GM23338 (cell line): Measurements from ENCODE around the gene USP24. TPM values are rescaled to one million over a fixed set of nuclear protein-coding genes. Genes with fewer than 3 reads are reported as not detected.

Source experiments
- ATAC-seq: fragments of 200-7000 bp; cut with Tn5 transposase; 3 replicates; pipeline ENCODE4 v1.9.1; 2020
- DNase-seq: peaks from one replicate; pipeline ENCODE4 v3.0.0-alpha.2; 2015; ENCODE audit warnings: low spot score
- H2AFZ ChIP-seq: fragments of 200-600 bp; sonication (generic); 2 replicates; pipeline ENCODE4 v1.8.0; 2016; ENCODE audit warnings: antibody characterized with exemption, mild to moderate bottlenecking, moderate library complexity
- H3F3A ChIP-seq: fragments of 200-600 bp; sonication (generic); replicated peaks from 2 replicates; pipeline ENCODE4 v1.8.0; 2017; ENCODE audit warnings: antibody characterized with exemption, mixed run types, low read depth
- H3K27ac ChIP-seq: fragments of 200-600 bp; sonication (generic); 2 replicates; pipeline ENCODE4 v1.6.1; 2016; ENCODE audit warnings: low read depth
- H3K27me3 ChIP-seq: fragments of 200-600 bp; sonication (generic); 2 replicates; pipeline ENCODE4 v1.8.0; 2016; ENCODE audit warnings: mild to moderate bottlenecking, mixed run types, moderate library complexity; ENCODE audit not compliant: insufficient read depth
- H3K36me3 ChIP-seq: fragments of 200-600 bp; sonication (generic); 2 replicates; pipeline ENCODE4 v1.8.0; 2016; ENCODE audit warnings: mild to moderate bottlenecking; ENCODE audit not compliant: insufficient read depth
- H3K4me1 ChIP-seq: fragments of 200-600 bp; sonication (generic); 2 replicates; pipeline ENCODE4 v1.8.0; 2016; ENCODE audit warnings: mild to moderate bottlenecking, moderate library complexity; ENCODE audit not compliant: insufficient read depth
- H3K4me2 ChIP-seq: fragments of 200-600 bp; sonication (generic); 2 replicates; pipeline ENCODE4 v1.7.1; 2017; ENCODE audit warnings: mixed run types
- H3K4me3 ChIP-seq: fragments of 200-600 bp; sonication (generic); 2 replicates; pipeline ENCODE4 v1.6.1; 2016; ENCODE audit warnings: mixed run types
- H3K79me2 ChIP-seq: fragments of 200-600 bp; sonication (generic); replicated peaks from 2 replicates; pipeline ENCODE4 v1.8.0; 2017; ENCODE audit warnings: mild to moderate bottlenecking; ENCODE audit not compliant: insufficient read depth
- H3K9me2 ChIP-seq: fragments of 200-600 bp; sonication (generic); 2 replicates; pipeline ENCODE4 v1.8.0; 2017; ENCODE audit not compliant: insufficient read depth
- H4K20me1 ChIP-seq: fragments of 200-600 bp; sonication (generic); replicated peaks from 2 replicates; pipeline ENCODE4 v1.8.0; 2017; ENCODE audit warnings: mild to moderate bottlenecking; ENCODE audit not compliant: insufficient read depth
- H3K27ac Mint-ChIP-seq: 2 replicates; pipeline ENCODE4 v1.8.0; 2020; ENCODE audit warnings: inconsistent platforms, mild to moderate bottlenecking, moderate library complexity, mixed read lengths
- H3K27me3 Mint-ChIP-seq: 3 replicates; pipeline ENCODE4 v1.8.0; 2022; ENCODE audit warnings: low read depth, mild to moderate bottlenecking, moderate library complexity, mixed read lengths, inconsistent platforms; ENCODE audit not compliant: insufficient read depth, poor library complexity
- H3K36me3 Mint-ChIP-seq: 3 replicates; pipeline ENCODE4 v1.8.0; 2021; ENCODE audit warnings: low read depth, mild to moderate bottlenecking, inconsistent platforms, moderate library complexity, mixed read lengths
- H3K4me1 Mint-ChIP-seq: 3 replicates; pipeline ENCODE4 v1.8.0; 2020; ENCODE audit warnings: mild to moderate bottlenecking, inconsistent platforms, mixed read lengths
- H3K4me3 Mint-ChIP-seq: 3 replicates; pipeline ENCODE4 v1.8.0; 2021; ENCODE audit warnings: moderate library complexity, mild to moderate bottlenecking, inconsistent platforms, mixed read lengths
- H3K9me3 Mint-ChIP-seq: 3 replicates; pipeline ENCODE4 v1.8.0; 2020; ENCODE audit warnings: moderate library complexity, mild to moderate bottlenecking, inconsistent platforms, mixed read lengths
- CREB1 ChIP-seq: fragments of 250-450 bp; sonication (Bioruptor Pico); IDR thresholded peaks from 2 replicates; pipeline ENCODE4 v1.5.0; 2020; ENCODE audit warnings: low read depth, mild to moderate bottlenecking, moderate library complexity
- EZH2 ChIP-seq: fragments of 200-600 bp; sonication (generic); IDR thresholded peaks from one replicate; pipeline ENCODE4 v1.8.0; 2017; ENCODE audit warnings: antibody characterized with exemption, mild to moderate bottlenecking, low read depth; ENCODE audit not compliant: unreplicated experiment
- EZH2phosphoT487 ChIP-seq: fragments of 200-600 bp; sonication (generic); IDR thresholded peaks from one replicate; pipeline ENCODE4 v1.8.1; 2018; ENCODE audit warnings: antibody characterized with exemption; ENCODE audit not compliant: unreplicated experiment
- JUNB ChIP-seq: IDR thresholded peaks from one replicate; pipeline ENCODE4 v1.6.1; 2016; ENCODE audit warnings: antibody characterized with exemption; ENCODE audit not compliant: unreplicated experiment
- NANOG ChIP-seq: IDR thresholded peaks from 2 replicates; pipeline ENCODE4 v1.6.1; 2016; ENCODE audit warnings: antibody characterized with exemption, borderline replicate concordance
- POLR2AphosphoS5 ChIP-seq: IDR thresholded peaks from 2 replicates; pipeline ENCODE4 v1.6.1; 2016; ENCODE audit warnings: antibody characterized with exemption, low read depth
- STAT1 ChIP-seq: IDR thresholded peaks from one replicate; pipeline ENCODE4 v1.6.1; 2016; ENCODE audit warnings: antibody characterized with exemption; ENCODE audit not compliant: unreplicated experiment
- ZNF114 ChIP-seq: fragments of 250-450 bp; sonication (Bioruptor Pico); IDR thresholded peaks from 2 replicates; pipeline ENCODE4 v1.5.0; 2020; ENCODE audit warnings: mild to moderate bottlenecking, moderate library complexity
- ZNF331 ChIP-seq: fragments of 250-450 bp; sonication (Bioruptor Pico); IDR thresholded peaks from 2 replicates; pipeline ENCODE4 v1.5.0; 2020; ENCODE audit warnings: low read depth, mild to moderate bottlenecking, moderate library complexity
- polyA plus RNA-seq: library from polyadenylated mRNA; unstranded; fragments of >200 nt; fragmentation: Nextera tagmentation; extraction: Ambion mirVana; gene quantifications from 2 replicates; pipeline ENCODE4 v1.2.1, GENCODE V29; 2016
- total RNA-seq: library from RNA; depleted of rRNA; stranded (reverse); fragments of >200 nt; shearing (Covaris generic); gene quantifications from 2 replicates; pipeline ENCODE4 v1.2.3, GENCODE V29; 2014
- TF ChIP-seq, protein P1 (sequence below): IDR thresholded peaks from one replicate; pipeline ENCODE4 v1.6.1; 2018; ENCODE audit warnings: antibody characterized with exemption; ENCODE audit not compliant: unreplicated experiment
- TF ChIP-seq, protein P2 (sequence below): IDR thresholded peaks from 2 replicates; pipeline ENCODE4 v1.6.1; 2016; ENCODE audit warnings: antibody characterized with exemption
- TF ChIP-seq, protein P3 (sequence below), 2 experiments: fragments of 200-600 bp in 1 of 2; sonication (generic) in 1 of 2; conservative IDR thresholded peaks; 2 replicates each; pipeline versions ENCODE4 v1.5.1 to v1.6.1; 2016 to 2017; ENCODE audit warnings: antibody characterized with exemption in 2 of 2, low read depth in 2 of 2, mild to moderate bottlenecking in 2 of 2, moderate library complexity in 1 of 2
- TF ChIP-seq, protein P4 (sequence below): fragments of 250-450 bp; sonication (Bioruptor Pico); IDR thresholded peaks from 2 replicates; pipeline ENCODE4 v1.5.0; 2020; ENCODE audit warnings: mild to moderate bottlenecking, moderate library complexity

The USP24 gene
- total and polyA plus RNA-seq, 2 experiments from 2014 or later = 12.1 to 32.6 TPM

DNA sequence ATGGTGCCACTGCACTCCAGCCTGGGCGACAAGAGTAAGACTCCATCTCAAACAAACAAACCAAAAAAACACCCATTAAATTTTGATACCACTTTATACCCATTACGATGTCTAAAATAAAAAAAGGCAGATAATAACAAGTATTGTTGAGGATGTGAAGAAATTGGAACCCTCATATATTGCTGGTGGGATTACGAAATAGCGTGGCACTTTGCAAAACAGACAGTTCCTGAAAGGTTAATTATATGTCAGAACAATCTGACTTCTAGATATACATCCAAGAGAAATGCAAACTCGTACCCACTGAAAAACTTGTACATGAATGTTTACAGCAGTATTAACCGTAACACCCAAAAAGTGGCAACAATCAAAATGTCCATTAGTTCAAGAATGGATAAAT lies 70.3 kb downstream of the USP24 start:
- Histone ChIP-seq H3K4me2 (no peak overlapping the region), H3K27ac (no peak overlapping the region), H3K4me1 (no peaks in the 10 kb centered on the region), H4K20me1 (no peaks in the 10 kb centered on the region; the same call in 1 of the 2 replicates), H3K79me2 (no peaks in the 10 kb centered on the region), H3F3A (no peaks in the 10 kb centered on the region), H3K36me3 (peaks cover 21% of the 10 kb centered on the region), H3K4me3 (no peak overlapping the region), H2AFZ (no peak overlapping the region), H3K9me2 (no peaks in the 10 kb centered on the region), H3K27me3 (no peaks in the 10 kb centered on the region)
- ATAC-seq (no peak), DNase-seq (no peak)
- H3K36me3 Mint-ChIP-seq = peaks cover 40% of the 10 kb centered on the region
- no peaks in the 10 kb centered on the region for H3K9me3 Mint-ChIP-seq
- no peaks in the 10 kb centered on the region for H3K4me1 Mint-ChIP-seq
- no peaks in the 10 kb centered on the region for H3K27me3 Mint-ChIP-seq
- no peak overlapping the region for H3K27ac Mint-ChIP-seq
- no peak for TF ChIP-seq POLR2AphosphoS5
- TF ChIP-seq, protein P1, sequence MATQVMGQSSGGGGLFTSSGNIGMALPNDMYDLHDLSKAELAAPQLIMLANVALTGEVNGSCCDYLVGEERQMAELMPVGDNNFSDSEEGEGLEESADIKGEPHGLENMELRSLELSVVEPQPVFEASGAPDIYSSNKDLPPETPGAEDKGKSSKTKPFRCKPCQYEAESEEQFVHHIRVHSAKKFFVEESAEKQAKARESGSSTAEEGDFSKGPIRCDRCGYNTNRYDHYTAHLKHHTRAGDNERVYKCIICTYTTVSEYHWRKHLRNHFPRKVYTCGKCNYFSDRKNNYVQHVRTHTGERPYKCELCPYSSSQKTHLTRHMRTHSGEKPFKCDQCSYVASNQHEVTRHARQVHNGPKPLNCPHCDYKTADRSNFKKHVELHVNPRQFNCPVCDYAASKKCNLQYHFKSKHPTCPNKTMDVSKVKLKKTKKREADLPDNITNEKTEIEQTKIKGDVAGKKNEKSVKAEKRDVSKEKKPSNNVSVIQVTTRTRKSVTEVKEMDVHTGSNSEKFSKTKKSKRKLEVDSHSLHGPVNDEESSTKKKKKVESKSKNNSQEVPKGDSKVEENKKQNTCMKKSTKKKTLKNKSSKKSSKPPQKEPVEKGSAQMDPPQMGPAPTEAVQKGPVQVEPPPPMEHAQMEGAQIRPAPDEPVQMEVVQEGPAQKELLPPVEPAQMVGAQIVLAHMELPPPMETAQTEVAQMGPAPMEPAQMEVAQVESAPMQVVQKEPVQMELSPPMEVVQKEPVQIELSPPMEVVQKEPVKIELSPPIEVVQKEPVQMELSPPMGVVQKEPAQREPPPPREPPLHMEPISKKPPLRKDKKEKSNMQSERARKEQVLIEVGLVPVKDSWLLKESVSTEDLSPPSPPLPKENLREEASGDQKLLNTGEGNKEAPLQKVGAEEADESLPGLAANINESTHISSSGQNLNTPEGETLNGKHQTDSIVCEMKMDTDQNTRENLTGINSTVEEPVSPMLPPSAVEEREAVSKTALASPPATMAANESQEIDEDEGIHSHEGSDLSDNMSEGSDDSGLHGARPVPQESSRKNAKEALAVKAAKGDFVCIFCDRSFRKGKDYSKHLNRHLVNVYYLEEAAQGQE = no peak
- TF ChIP-seq NANOG = no peak
- TF ChIP-seq ZNF114 (CRISPR knock-in tag) = no peak
- TF ChIP-seq JUNB = no peak
- TF ChIP-seq, protein P2, sequence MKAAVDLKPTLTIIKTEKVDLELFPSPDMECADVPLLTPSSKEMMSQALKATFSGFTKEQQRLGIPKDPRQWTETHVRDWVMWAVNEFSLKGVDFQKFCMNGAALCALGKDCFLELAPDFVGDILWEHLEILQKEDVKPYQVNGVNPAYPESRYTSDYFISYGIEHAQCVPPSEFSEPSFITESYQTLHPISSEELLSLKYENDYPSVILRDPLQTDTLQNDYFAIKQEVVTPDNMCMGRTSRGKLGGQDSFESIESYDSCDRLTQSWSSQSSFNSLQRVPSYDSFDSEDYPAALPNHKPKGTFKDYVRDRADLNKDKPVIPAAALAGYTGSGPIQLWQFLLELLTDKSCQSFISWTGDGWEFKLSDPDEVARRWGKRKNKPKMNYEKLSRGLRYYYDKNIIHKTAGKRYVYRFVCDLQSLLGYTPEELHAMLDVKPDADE = no peak
- TF ChIP-seq, protein P3, sequence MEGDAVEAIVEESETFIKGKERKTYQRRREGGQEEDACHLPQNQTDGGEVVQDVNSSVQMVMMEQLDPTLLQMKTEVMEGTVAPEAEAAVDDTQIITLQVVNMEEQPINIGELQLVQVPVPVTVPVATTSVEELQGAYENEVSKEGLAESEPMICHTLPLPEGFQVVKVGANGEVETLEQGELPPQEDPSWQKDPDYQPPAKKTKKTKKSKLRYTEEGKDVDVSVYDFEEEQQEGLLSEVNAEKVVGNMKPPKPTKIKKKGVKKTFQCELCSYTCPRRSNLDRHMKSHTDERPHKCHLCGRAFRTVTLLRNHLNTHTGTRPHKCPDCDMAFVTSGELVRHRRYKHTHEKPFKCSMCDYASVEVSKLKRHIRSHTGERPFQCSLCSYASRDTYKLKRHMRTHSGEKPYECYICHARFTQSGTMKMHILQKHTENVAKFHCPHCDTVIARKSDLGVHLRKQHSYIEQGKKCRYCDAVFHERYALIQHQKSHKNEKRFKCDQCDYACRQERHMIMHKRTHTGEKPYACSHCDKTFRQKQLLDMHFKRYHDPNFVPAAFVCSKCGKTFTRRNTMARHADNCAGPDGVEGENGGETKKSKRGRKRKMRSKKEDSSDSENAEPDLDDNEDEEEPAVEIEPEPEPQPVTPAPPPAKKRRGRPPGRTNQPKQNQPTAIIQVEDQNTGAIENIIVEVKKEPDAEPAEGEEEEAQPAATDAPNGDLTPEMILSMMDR (conservative IDR thresholded peaks at IDR 0.05; ENCODE audit: low read depth in 2 of 2) = no peak
- no peak for TF ChIP-seq EZH2phosphoT487
- TF ChIP-seq EZH2 = no peak
- no peak for TF ChIP-seq ZNF331
- TF ChIP-seq, protein P4, sequence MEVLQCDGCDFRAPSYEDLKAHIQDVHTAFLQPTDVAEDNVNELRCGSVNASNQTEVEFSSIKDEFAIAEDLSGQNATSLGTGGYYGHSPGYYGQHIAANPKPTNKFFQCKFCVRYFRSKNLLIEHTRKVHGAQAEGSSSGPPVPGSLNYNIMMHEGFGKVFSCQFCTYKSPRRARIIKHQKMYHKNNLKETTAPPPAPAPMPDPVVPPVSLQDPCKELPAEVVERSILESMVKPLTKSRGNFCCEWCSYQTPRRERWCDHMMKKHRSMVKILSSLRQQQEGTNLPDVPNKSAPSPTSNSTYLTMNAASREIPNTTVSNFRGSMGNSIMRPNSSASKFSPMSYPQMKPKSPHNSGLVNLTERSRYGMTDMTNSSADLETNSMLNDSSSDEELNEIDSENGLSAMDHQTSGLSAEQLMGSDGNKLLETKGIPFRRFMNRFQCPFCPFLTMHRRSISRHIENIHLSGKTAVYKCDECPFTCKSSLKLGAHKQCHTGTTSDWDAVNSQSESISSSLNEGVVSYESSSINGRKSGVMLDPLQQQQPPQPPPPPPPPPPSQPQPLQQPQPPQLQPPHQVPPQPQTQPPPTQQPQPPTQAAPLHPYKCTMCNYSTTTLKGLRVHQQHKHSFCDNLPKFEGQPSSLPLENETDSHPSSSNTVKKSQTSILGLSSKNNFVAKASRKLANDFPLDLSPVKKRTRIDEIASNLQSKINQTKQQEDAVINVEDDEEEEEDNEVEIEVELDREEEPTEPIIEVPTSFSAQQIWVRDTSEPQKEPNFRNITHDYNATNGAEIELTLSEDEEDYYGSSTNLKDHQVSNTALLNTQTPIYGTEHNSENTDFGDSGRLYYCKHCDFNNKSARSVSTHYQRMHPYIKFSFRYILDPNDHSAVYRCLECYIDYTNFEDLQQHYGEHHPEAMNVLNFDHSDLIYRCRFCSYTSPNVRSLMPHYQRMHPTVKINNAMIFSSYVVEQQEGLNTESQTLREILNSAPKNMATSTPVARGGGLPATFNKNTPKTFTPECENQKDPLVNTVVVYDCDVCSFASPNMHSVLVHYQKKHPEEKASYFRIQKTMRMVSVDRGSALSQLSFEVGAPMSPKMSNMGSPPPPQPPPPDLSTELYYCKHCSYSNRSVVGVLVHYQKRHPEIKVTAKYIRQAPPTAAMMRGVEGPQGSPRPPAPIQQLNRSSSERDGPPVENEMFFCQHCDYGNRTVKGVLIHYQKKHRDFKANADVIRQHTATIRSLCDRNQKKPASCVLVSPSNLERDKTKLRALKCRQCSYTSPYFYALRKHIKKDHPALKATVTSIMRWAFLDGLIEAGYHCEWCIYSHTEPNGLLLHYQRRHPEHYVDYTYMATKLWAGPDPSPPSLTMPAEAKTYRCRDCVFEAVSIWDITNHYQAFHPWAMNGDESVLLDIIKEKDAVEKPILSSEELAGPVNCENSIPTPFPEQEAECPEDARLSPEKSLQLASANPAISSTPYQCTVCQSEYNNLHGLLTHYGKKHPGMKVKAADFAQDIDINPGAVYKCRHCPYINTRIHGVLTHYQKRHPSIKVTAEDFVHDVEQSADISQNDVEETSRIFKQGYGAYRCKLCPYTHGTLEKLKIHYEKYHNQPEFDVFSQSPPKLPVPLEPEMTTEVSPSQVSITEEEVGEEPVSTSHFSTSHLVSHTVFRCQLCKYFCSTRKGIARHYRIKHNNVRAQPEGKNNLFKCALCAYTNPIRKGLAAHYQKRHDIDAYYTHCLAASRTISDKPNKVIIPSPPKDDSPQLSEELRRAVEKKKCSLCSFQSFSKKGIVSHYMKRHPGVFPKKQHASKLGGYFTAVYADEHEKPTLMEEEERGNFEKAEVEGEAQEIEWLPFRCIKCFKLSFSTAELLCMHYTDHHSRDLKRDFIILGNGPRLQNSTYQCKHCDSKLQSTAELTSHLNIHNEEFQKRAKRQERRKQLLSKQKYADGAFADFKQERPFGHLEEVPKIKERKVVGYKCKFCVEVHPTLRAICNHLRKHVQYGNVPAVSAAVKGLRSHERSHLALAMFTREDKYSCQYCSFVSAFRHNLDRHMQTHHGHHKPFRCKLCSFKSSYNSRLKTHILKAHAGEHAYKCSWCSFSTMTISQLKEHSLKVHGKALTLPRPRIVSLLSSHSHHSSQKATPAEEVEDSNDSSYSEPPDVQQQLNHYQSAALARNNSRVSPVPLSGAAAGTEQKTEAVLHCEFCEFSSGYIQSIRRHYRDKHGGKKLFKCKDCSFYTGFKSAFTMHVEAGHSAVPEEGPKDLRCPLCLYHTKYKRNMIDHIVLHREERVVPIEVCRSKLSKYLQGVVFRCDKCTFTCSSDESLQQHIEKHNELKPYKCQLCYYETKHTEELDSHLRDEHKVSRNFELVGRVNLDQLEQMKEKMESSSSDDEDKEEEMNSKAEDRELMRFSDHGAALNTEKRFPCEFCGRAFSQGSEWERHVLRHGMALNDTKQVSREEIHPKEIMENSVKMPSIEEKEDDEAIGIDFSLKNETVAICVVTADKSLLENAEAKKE = no peak
- no peak for TF ChIP-seq STAT1
- no peak for TF ChIP-seq CREB1 (CRISPR knock-in tag)
- no peak overlapping the region for H3K4me3 Mint-ChIP-seq
